CD4-positive, alpha-beta T cell treated with Interleukin-15 for 4 hours (primary cell): ENCODE measurements around the gene FKBP8.
"Not testable (repeated sequence)": the region's sequence is repeated elsewhere in the genome, so short reads cannot be mapped to it uniquely, and the experiment has no call there.

Source experiments
- DNase-seq: peaks from one replicate; pipeline ENCODE4 v3.0.0-alpha.2; 2020; ENCODE audit warnings: low spot score

The FKBP8 gene

DNA sequence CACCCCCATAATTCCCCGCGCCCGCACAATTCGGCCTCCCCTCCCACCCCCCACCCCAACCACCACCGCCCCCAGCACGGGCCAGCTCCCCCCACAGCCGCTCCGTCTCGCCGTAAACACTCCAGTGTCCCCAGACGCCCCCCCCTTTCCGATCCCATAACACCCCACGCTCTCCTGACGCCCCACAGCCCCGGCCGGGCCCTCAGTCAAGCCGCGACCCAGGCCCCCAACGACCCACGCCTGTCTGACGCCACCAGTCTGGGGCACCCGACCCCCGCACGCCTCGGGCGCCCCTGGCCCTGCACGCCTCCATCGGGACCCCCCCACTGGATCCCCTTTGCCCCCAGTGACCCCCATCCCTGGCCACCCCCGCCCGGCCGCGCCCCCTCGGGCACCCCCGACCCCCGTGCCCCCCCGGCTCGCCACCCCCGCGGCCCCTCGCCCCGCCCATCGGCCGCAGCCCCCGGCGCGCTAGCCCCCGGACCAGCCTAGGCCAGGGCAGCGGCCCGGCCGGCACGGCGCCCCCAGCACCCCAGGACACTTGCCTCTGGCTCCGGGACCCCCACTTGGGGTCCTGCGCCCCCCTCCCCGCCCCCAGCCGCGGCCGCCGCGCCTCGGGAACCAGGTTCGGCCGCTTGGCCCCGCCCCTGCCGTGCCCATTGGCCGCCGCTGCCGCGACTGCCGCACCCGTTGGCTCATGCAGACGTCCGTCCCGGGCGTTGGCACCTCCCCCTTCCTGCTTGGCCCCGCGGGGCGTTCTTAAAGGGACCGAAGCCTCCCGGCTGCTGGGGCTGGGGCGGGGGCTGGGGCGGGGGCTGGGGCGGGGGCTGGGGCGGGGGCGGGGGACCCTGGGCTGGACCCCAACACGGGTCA lies at the start of gene FKBP8:
Gene FKBP8 (minus strand): TSS at position 633 of the 873 bp plus-strand sequence. CDS start 1,603 bp downstream, outside the sequence.
- DNase-seq: peak; percentile 93

DNA sequence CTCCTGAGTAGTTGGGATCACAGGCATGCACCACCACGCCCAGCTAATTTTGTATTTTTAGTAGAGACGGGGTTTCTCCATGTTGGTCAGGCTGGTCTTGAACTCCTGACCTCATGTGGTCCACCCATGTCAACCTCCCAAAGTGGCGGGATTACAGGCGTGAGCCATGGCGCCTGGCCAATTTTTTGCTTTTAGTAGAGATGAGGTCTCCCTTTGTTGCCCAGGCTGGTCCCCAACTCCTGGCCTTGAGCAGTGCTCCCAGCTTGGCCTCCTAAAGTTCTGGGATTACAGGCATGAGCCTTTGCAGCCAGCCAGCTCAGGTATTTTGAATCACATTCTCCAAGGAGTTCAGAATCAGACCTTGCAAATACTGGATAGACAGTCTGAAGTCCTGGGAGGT lies 49.4 kb upstream of the FKBP8 start:
- DNase-seq: not testable (repeated sequence)

DNA sequence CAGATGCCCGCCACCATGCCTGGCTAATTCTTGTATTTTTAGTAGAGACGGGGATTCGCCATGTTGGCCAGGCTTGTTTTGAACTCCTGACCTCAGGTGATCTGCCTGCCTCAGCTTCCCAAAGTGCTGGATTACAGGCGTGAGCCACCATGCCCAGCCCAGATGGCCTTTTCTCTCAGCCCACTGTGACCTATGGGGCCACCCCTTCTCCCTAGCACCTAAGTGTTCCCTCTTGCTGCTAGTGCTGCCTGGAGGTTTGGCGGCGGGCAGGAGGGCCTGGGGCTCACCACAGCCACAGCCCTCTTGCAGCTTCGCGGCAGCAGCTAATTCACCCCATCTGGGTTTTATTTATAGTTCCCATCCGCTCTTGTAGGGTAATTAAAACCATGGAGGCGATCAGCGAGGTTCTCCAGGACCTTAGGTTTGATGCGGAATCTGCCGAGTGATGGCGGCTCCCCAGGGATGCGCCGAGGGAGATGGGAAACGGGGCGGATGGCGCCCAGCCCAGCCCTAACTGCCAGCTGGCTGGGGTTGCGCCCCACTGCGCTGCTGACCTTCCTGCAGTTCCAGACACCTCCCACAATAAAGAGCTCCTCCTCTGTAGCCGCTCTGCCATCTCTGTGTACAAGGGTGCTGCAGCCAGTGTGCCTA lies 48.5 kb upstream of the FKBP8 start:
- no peak for DNase-seq

- no peak for DNase-seq
Observed at GRCh38 chr19:18590273-18591272, 47.2 kb upstream of the FKBP8 start.

GRCh38 chr19:18589380-18590272 lies 46.3 kb upstream of the FKBP8 start:
- peak; percentile 66 for DNase-seq

DNA sequence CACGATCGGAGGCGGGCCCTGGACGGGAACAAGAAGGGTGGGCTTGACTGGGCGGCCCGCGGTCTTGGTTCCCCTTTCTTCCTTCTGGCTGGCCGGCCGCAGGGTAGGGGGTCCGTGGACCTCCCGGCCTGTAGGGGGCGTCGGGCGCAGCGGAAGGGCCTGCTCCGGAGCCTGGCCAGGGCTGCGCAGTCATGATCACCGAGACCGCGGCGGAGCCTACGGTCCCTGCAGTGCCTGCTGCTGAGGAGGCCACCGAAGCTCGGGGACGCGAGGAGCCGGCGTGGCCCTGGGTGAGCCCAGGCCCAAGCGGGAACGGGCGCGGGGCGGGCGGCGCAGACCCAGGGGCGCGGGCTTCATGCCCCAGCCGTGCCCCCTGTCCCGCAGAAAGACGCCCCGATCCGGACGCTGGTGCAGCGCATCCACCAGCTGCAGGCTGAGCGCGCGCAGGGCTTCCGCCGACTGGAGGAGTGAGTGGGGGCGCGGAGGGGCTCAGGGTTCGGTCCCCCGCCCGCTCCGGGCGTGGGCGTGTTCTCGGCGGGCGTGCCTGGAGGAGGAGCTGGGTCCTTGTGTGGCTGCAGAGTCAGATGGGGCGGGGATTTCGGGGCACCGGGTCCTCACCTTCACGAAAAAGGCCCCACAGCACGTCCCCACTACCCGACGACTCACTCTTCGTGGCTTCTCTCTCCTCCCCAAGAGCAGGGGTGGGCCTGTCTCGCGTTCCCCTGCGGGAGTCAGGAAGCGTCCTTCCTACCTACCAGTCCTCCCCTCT lies 45.4 kb upstream of the FKBP8 start, which contains the start of gene REX1BD:
Gene REX1BD (plus strand): TSS at position 188 of the 769 bp plus-strand sequence. CDS start 4 bp downstream, at position 192.
- peak; percentile 91 for DNase-seq

GRCh38 chr19:18587962-18588610 lies 44.7 kb upstream of the FKBP8 start:
- no peak for DNase-seq

- no peak for DNase-seq
Observed at GRCh38 chr19:18587561-18587960, 44.2 kb upstream of the FKBP8 start.

- no peak for DNase-seq
Observed at GRCh38 chr19:18586306-18586705, 42.9 kb upstream of the FKBP8 start.

- DNase-seq: no peak
Observed at GRCh38 chr19:18580311-18580710, 36.9 kb upstream of the FKBP8 start.

- no peak for DNase-seq
Observed at GRCh38 chr19:18577365-18577914, 34.1 kb upstream of the FKBP8 start.

- no peak for DNase-seq
Observed at GRCh38 chr19:18576383-18576782, 33.0 kb upstream of the FKBP8 start.

DNA sequence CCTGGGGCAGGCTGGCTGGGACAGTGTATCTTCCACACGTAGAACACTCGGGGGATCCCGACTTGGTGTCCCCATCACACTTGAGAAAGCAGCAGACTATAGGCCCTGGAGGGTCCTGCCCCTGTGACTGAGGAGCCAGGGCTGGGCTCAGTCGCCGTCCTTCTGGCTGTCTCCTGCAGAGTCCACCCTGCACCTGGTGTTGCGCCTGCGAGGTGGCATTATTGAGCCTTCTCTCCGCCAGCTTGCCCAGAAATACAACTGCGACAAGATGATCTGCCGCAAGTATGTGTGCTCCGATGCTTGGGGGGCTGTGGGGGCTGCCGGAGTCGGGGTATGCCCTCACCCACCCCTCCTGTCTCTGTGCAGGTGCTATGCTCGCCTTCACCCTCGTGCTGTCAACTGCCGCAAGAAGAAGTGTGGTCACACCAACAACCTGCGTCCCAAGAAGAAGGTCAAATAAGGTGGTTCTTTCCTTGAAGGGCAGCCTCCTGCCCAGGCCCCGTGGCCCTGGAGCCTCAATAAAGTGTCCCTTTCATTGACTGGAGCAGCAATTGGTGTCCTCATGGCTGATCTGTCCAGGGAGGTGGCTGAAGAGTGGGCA lies 31.4 kb upstream of the FKBP8 start:
- DNase-seq: no peak

DNA sequence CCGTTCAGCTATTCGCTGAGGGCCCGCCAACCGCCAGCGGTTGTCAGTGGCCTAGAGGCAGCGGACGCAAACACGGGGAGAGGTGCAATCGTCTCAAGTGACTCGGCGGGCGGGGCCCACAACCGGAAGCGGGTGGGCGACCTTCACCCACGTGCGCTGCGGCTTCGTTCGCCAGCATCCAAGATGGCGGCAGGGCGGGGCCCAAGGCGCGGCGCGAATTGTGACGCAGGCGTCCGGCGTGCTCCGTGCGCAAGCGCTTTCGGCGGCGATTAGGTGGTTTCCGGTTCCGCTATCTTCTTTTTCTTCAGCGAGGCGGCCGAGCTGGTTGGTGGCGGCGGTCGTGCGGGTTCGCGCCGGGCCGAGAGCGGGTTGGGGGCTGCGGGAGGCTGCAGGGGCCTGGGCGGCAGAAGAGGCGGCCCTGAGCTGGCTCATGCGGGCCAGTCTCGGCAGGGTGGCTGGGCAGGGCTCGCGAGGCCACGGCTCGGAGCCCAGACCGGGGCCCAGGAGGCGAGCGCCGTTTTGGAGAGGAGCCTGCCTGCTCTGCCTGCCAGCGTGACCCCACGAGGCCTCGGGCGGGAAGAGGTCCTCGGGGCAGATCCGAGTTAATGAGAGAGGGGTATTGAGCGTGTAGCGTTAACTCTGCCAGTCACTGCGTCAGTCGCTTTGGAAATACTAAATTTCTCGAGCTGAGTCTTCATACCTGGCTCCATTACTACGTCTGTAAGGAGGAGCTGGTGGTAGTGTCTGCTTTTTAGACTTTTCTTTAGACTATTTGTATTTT lies 28.4 kb upstream of the FKBP8 start, which contains the start of gene UBA52:
Gene UBA52 (plus strand): TSS at position 294 of the 781 bp plus-strand sequence. CDS start 1,444 bp downstream, outside the sequence.
- peak; percentile 98 for DNase-seq

- DNase-seq: no peak
Observed at GRCh38 chr19:18568367-18568766, 25.0 kb upstream of the FKBP8 start.

- no peak for DNase-seq
Observed at GRCh38 chr19:18566953-18567352, 23.6 kb upstream of the FKBP8 start.

DNA sequence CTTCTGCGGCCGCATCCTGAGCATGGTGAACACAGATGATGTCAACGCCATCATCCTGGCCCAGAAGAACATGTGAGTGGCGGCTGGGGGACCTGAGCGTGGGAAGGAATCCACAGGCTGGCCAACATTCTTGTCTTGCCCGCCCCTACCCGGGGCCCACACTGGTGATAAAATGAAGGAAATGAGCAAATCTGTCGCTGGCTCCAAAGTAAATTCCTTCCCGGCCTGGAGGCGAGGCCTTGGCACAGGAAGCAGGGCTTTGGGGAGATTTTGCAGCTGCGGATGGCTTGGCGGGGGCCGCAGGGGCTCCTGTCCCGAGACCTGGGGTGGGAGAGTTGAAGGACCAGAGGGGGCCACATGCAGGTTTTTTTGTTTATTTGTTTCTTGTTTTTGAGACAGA lies 18.7 kb upstream of the FKBP8 start:
- no peak for DNase-seq

GRCh38 chr19:18559685-18560084 lies 16.3 kb upstream of the FKBP8 start:
- DNase-seq: no peak
